Uterus (tissue), 4 donors: ENCODE measurements around the gene SCD5. TPM values are rescaled to one million over a fixed set of nuclear protein-coding genes. Genes with fewer than 3 reads are reported as not detected.

Source experiments
- DNase-seq, 2 donors: peaks; one replicate each; pipeline ENCODE4 v3.0.0-alpha.2; 2019 to 2020
- H3K27ac ChIP-seq, 2 donors: fragments of 200-600 bp; sonication (generic); 1 replicate in 1 of 2; 2 replicates in 1 of 2; pipeline ENCODE4 v1.5.1; 2016 to 2018
- H3K27me3 ChIP-seq, 2 donors: fragments of 200-600 bp; sonication (generic); one replicate each; pipeline ENCODE4 v1.5.1; 2018 to 2019; ENCODE audit warnings: control low read depth in 1 of 2
- H3K36me3 ChIP-seq, 2 donors: fragments of 200-600 bp; sonication (generic); one replicate each; pipeline ENCODE4 v1.5.1; 2019; ENCODE audit warnings: control low read depth in 1 of 2
- H3K4me1 ChIP-seq, 2 donors: fragments of 200-600 bp; sonication (generic); one replicate each; pipeline ENCODE4 v1.5.1; 2018 to 2019; ENCODE audit warnings: control low read depth in 1 of 2
- H3K4me3 ChIP-seq, 2 donors: fragments of 200-600 bp; sonication (generic); 1 replicate in 1 of 2; 2 replicates in 1 of 2; pipeline ENCODE4 v1.5.1; 2018 to 2019; ENCODE audit warnings: mild to moderate bottlenecking in 1 of 2
- H3K9me3 ChIP-seq, 2 donors: fragments of 200-600 bp; sonication (generic); one replicate each; pipeline ENCODE4 v1.5.1; 2019; ENCODE audit warnings: control low read depth in 1 of 2
- POLR2A ChIP-seq, 2 donors: fragments of 450-650 bp; IDR thresholded peaks; one replicate each; pipeline ENCODE4 v1.6.1; 2016; ENCODE audit warnings: antibody characterized with exemption in 2 of 2, mild to moderate bottlenecking in 1 of 2, moderate library complexity in 1 of 2
- intact Hi-C: fragments of 100-400 bp; cut with DNase I; formaldehyde crosslinking; loops from one replicate; pipeline ENCODE4 v1.15.1; 2023; ENCODE audit warnings: low total_unique reads
- total RNA-seq, 4 donors: library from RNA; depleted of rRNA in 3 of 4; stranded (reverse); fragments of >200 nt in 3 of 4; gene quantifications; one replicate each; pipeline versions ENCODE4 v1.1.0 to v1.2.4, GENCODE V29; 2014 to 2023
- TF ChIP-seq, protein P1 (sequence below), 4 experiments: fragments of 200-600 bp in 2 of 4; fragments of 450-650 bp in 2 of 4; sonication (generic) in 2 of 4; IDR thresholded peaks; one replicate each; pipeline ENCODE4 v1.5.1; 2016 to 2019; ENCODE audit warnings: antibody characterized with exemption in 4 of 4, mild to moderate bottlenecking in 2 of 4, moderate library complexity in 1 of 4
- donor health status: DM: yes; HTN: yes; CAD: no.

The SCD5 gene
- total RNA-seq, 4 donors from 2014 or later: 4.1 to 30.3 (median 7.8) TPM

DNA sequence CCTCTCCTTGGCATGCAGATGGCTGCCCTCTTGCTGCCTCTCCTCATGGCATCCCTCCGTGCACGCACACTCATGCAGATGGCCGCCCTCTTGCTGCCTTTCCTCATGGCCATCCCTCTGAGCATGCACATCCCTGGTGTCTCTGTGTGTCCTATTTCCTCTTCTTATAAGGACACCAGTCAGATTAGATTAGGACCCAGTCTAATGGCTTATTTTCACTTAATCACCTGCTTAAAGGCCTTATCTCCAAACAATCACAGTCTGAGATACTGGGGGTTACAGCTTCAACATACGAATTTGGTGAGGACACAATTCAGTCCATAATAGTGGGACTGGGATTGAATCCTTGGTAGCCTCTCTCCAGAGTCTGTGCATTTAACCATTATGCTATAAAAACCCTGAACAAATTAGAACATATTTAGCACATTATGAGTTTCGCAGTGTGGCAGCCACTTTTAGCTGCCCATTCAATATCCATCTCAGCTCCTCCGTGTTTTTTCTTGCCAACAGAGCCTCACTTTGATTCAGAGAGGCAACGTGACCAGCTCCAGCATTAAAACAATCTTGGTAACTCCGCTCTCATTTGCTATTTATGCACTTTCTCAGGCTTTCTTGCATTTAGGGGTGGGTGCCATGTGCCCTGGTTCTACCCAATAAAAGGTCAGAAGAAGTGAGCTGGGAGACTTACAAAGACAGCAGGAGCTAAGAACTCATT, 210.6 kb downstream of the SCD5 start:
- no peaks in the 10 kb centered on the region for H3K4me1 ChIP-seq
- H3K27ac ChIP-seq: no peak overlapping the region
- TF ChIP-seq, protein P1, sequence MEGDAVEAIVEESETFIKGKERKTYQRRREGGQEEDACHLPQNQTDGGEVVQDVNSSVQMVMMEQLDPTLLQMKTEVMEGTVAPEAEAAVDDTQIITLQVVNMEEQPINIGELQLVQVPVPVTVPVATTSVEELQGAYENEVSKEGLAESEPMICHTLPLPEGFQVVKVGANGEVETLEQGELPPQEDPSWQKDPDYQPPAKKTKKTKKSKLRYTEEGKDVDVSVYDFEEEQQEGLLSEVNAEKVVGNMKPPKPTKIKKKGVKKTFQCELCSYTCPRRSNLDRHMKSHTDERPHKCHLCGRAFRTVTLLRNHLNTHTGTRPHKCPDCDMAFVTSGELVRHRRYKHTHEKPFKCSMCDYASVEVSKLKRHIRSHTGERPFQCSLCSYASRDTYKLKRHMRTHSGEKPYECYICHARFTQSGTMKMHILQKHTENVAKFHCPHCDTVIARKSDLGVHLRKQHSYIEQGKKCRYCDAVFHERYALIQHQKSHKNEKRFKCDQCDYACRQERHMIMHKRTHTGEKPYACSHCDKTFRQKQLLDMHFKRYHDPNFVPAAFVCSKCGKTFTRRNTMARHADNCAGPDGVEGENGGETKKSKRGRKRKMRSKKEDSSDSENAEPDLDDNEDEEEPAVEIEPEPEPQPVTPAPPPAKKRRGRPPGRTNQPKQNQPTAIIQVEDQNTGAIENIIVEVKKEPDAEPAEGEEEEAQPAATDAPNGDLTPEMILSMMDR (IDR thresholded peaks at IDR 0.05): no peak
- TF ChIP-seq POLR2A (IDR thresholded peaks at IDR 0.05): no peak
- DNase-seq: no peak
- no peaks in the 10 kb centered on the region for H3K9me3 ChIP-seq
- no peak overlapping the region for H3K4me3 ChIP-seq
- no peaks in the 10 kb centered on the region for H3K27me3 ChIP-seq
- H3K36me3 ChIP-seq: no peaks in the 10 kb centered on the region
- intact Hi-C loops: no loop called here

- Histone ChIP-seq H3K27me3 (no peaks in the 10 kb centered on the region), H3K27ac (no peak overlapping the region), H3K4me3 (no peak overlapping the region), H3K4me1 (no peaks in the 10 kb centered on the region), H3K36me3 (no peaks in the 10 kb centered on the region), H3K9me3 (no peaks in the 10 kb centered on the region)
- intact Hi-C loops: no loop called here
- no peak for DNase-seq
- TF ChIP-seq, protein P1 (IDR thresholded peaks at IDR 0.05): no peak
- no peak for TF ChIP-seq POLR2A (IDR thresholded peaks at IDR 0.05)
These were observed 212.7 kb downstream of the SCD5 start for GRCh38 chr4:82585690-82586435.

- intact Hi-C loops: no loop called here
These were observed 213.7 kb downstream of the SCD5 start for GRCh38 chr4:82584931-82585330.

DNA sequence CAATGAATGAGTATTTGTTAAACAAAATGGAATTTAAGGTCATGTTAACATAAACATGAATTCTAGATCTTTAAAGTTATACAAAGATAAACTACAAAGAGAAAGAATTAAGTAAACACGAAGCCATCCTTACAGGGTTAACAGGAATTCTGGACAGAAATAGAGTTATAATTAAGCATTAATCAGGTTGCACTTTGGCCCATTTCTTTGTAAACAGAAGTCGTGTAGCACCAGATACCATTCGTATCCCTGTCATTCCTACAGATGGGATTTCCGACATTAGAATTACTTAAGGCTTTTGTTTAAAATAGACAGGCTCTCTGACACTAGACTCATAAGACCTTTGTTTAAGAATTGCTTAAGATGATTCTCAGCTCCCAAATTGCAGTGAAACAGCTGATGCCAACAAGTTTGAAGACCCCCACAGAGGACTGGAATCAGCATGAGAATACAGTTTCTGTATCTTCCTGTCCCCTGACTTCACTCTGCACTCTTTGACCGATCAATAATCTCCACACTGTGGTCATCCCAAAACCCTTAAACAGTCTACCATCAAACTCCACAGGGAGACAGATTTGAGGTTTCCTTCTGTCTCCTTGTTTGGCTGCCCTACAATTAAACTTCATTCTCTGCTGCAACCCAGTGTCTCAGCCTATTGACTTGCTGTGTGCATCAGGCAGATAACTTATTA, 214.6 kb downstream of the SCD5 start:
- no peak for TF ChIP-seq POLR2A (IDR thresholded peaks at IDR 0.05)
- TF ChIP-seq, protein P1 (IDR thresholded peaks at IDR 0.05): no peak
- Histone ChIP-seq H3K27me3 (no peaks in the 10 kb centered on the region), H3K4me1 (no peaks in the 10 kb centered on the region), H3K36me3 (no peaks in the 10 kb centered on the region), H3K4me3 (no peak overlapping the region), H3K9me3 (no peaks in the 10 kb centered on the region), H3K27ac (no peak overlapping the region)
- no peak for DNase-seq
- intact Hi-C loops: no loop called here

More at GRCh38 chr4:82584931-82585330, 213.7 kb downstream of the SCD5 start:
- H3K27ac ChIP-seq: no peak overlapping the region
- H3K4me1 ChIP-seq: no peaks in the 10 kb centered on the region
- DNase-seq: no peak
- no peaks in the 10 kb centered on the region for H3K36me3 ChIP-seq
- no peak overlapping the region for H3K4me3 ChIP-seq
- no peaks in the 10 kb centered on the region for H3K9me3 ChIP-seq
- TF ChIP-seq POLR2A (IDR thresholded peaks at IDR 0.05): no peak
- TF ChIP-seq, protein P1 (IDR thresholded peaks at IDR 0.05): no peak
- H3K27me3 ChIP-seq: no peaks in the 10 kb centered on the region

DNA sequence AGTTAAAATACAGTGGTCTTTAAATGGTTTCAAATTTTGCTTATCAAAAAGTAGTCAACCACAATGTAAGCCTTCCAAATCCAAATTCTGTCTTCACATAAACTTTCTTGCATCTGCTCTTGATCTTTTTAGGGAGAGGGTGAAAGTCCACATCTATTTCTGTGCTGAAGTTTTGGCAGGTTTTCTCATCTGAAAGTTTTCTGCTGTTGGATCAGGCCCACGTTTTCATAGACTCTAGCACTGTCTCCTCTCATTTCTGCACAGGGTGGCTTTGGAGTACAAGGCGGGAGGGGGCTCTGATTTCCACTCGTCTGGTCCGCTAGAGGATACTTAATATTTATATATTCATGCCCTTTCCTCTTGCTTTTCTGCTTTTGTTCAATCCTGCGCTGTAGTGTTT, 218.7 kb downstream of the SCD5 start:
- no peak for TF ChIP-seq POLR2A (IDR thresholded peaks at IDR 0.05)
- TF ChIP-seq, protein P1 (IDR thresholded peaks at IDR 0.05): no peak
- intact Hi-C loops: no loop called here
- DNase-seq: no peak
- no peaks in the 10 kb centered on the region for H3K4me1 ChIP-seq
- no peak overlapping the region for H3K27ac ChIP-seq
- no peaks in the 10 kb centered on the region for H3K36me3 ChIP-seq
- no peaks in the 10 kb centered on the region for H3K9me3 ChIP-seq
- H3K4me3 ChIP-seq: no peak overlapping the region
- no peaks in the 10 kb centered on the region for H3K27me3 ChIP-seq
